K562 (cell line): ENCODE data around the gene ACADM. TPM values are rescaled to one million over a fixed set of nuclear protein-coding genes. Genes with fewer than 3 reads are reported as not detected.

Experiments
- ATAC-seq: fragments of 200-7000 bp; cut with Tn5 transposase; 3 replicates; pipeline ENCODE4 v1.9.1; 2020; ENCODE audit warnings: moderate library complexity
- BruUV-seq: library from RNA; stranded (reverse); fragments of 400-500 nt; replicated peaks from 2 replicates; lab custom pipeline; 2021; lab: Mats Ljungman, UMichigan
- CTCF ChIA-PET: fragments of 300-600 bp; formaldehyde crosslinking; extraction: SDS; loops from one replicate; lab custom pipeline; 2021; ENCODE audit warnings: low intra/inter-chr PET ratio; lab: Yijun Ruan, JAX
- POLR2A ChIA-PET: fragments of 300-600, 350-650 bp; sonication (Branson Sonifier 250); formaldehyde crosslinking; extraction: SDS; loops from one replicate; lab custom pipeline; 2021; ENCODE audit warnings: antibody characterized with exemption, inconsistent platforms; lab: Yijun Ruan, JAX
- DNase-seq, 4 experiments: peaks; one replicate each; pipeline versions ENCODE4 v3.0.0 to v3.0.0-alpha.2; 2011 to 2018; ENCODE audit warnings: low spot score in 3 of 4, mixed read lengths in 3 of 4; ENCODE audit errors: extremely low read depth in 1 of 4
- FAIRE-seq: peaks from 2 replicates; lab custom pipeline; 2011; peaks lifted over from hg19 to GRCh38; lab: Jason Lieb, UNC
- H2AFZ ChIP-seq: 2 replicates; pipeline ENCODE4 v1.6.0; 2011; ENCODE audit warnings: low read depth, low read length, control low read depth, inconsistent platforms
- H3K27ac ChIP-seq: fragments of 200-600 bp; 3 replicates; pipeline ENCODE4 v1.8.0; 2011; ENCODE audit warnings: low read depth, mild to moderate bottlenecking, control low read depth, inconsistent platforms, low read length, moderate library complexity, mixed read lengths; ENCODE audit errors: extremely low read depth
- H3K27me3 ChIP-seq, 2 experiments: fragments of 300-600 bp in 1 of 2; 2 replicates in 1 of 2; 3 replicates in 1 of 2; pipeline versions ENCODE4 v1.6.0 to v1.8.0; 2011; ENCODE audit warnings: inconsistent platforms in 2 of 2, low read length in 2 of 2, mild to moderate bottlenecking in 1 of 2, mixed read lengths in 1 of 2, moderate library complexity in 1 of 2; ENCODE audit not compliant: control insufficient read depth in 2 of 2, insufficient read depth in 2 of 2
- H3K36me3 ChIP-seq: fragments of 300-600 bp; 3 replicates; pipeline ENCODE4 v1.8.0; 2011; ENCODE audit warnings: mild to moderate bottlenecking, low read length, inconsistent platforms; ENCODE audit not compliant: control insufficient read depth, insufficient read depth
- H3K4me1 ChIP-seq, 2 experiments: fragments of 200-600 bp in 1 of 2; replicated peaks in 1 of 2; 2 replicates in 1 of 2; 3 replicates in 1 of 2; pipeline versions ENCODE4 v1.5.1 to v1.8.0; 2011; ENCODE audit warnings: inconsistent platforms in 2 of 2, low read length in 2 of 2, mild to moderate bottlenecking in 1 of 2, mixed read lengths in 1 of 2, moderate library complexity in 1 of 2; ENCODE audit not compliant: control insufficient read depth in 2 of 2, insufficient read depth in 2 of 2
- H3K4me2 ChIP-seq: 2 replicates; pipeline ENCODE4 v1.6.1; 2011; ENCODE audit warnings: low read length, control low read depth, inconsistent platforms, mixed read lengths; ENCODE audit not compliant: insufficient read depth
- H3K4me3 ChIP-seq: fragments of 200-600 bp; sonication (generic), shearing (Covaris generic); 2 replicates; pipeline ENCODE4 v1.5.1; 2016; ENCODE audit warnings: control low read depth, inconsistent platforms
- H3K79me2 ChIP-seq: fragments of 200-600 bp; 3 replicates; pipeline ENCODE4 v1.8.0; 2011; ENCODE audit warnings: low read length, inconsistent platforms; ENCODE audit not compliant: control insufficient read depth, insufficient read depth
- H3K9ac ChIP-seq, 2 experiments: 2 replicates each; pipeline versions ENCODE4 v1.6.0 to v1.6.1; 2011; ENCODE audit warnings: low read depth in 2 of 2, low read length in 2 of 2, control low read depth in 1 of 2, inconsistent platforms in 1 of 2, mild to moderate bottlenecking in 1 of 2, mixed read lengths in 1 of 2; ENCODE audit not compliant: insufficient read depth in 1 of 2
- H3K9me1 ChIP-seq: one replicate; pipeline ENCODE4 v1.6.0; 2011; ENCODE audit warnings: inconsistent platforms, mild to moderate bottlenecking, low read length, moderate library complexity; ENCODE audit not compliant: control insufficient read depth, insufficient read depth
- H3K9me3 ChIP-seq: replicated peaks from 2 replicates; pipeline ENCODE4 v1.5.1; 2011; ENCODE audit warnings: low read depth, low read length, inconsistent platforms; ENCODE audit not compliant: control insufficient read depth, insufficient read depth
- H4K20me1 ChIP-seq: replicated peaks from 2 replicates; pipeline ENCODE4 v1.6.1; 2011; ENCODE audit warnings: low read length, inconsistent platforms, mixed read lengths; ENCODE audit not compliant: control insufficient read depth, insufficient read depth
- ARID2 ChIP-seq: fragments of 450-650 bp; IDR thresholded peaks from 2 replicates; pipeline ENCODE4 v1.6.1; 2017; ENCODE audit warnings: antibody characterized with exemption, mild to moderate bottlenecking
- HNRNPUL1 ChIP-seq: fragments of 200-400 bp; formaldehyde crosslinking; IDR thresholded peaks from 2 replicates; pipeline ENCODE4 v1.6.1; 2017; ENCODE audit warnings: low read length
- JUN ChIP-seq, 2 experiments: sonication (generic) in 1 of 2; formaldehyde crosslinking in 1 of 2; IDR thresholded peaks; 2 replicates each; pipeline versions ENCODE4 v1.6.1 to v1.8.0; 2012 to 2022; ENCODE audit warnings: borderline replicate concordance in 2 of 2, mild to moderate bottlenecking in 2 of 2, improper control_type of control experiment in 1 of 2, low read depth in 1 of 2, low read length in 1 of 2, missing genetic modification reagents in 1 of 2
- JUNB ChIP-seq: fragments of 450-650 bp; formaldehyde crosslinking; conservative IDR thresholded peaks from 2 replicates; pipeline ENCODE4 v1.4.0; 2020; ENCODE audit warnings: mild to moderate bottlenecking
- KHSRP ChIP-seq: fragments of 450-650 bp; IDR thresholded peaks from 2 replicates; pipeline ENCODE4 v1.6.1; 2017
- KLF1 ChIP-seq: fragments of 450-650 bp; IDR thresholded peaks from 2 replicates; pipeline ENCODE4 v1.6.1; 2016; ENCODE audit warnings: missing genetic modification characterization, missing compliant biosample characterization
- LCOR ChIP-seq: sonication (generic); formaldehyde crosslinking; IDR thresholded peaks from 2 replicates; pipeline ENCODE4 v1.8.0; 2022; ENCODE audit warnings: mild to moderate bottlenecking, missing genetic modification reagents
- MED1 ChIP-seq: sonication (generic); formaldehyde crosslinking; IDR thresholded peaks from 2 replicates; pipeline ENCODE4 v1.8.1; 2023; ENCODE audit warnings: missing genetic modification reagents, borderline replicate concordance
- NFIC ChIP-seq: fragments of 450-650 bp; IDR thresholded peaks from 2 replicates; pipeline ENCODE4 v1.6.1; 2017; ENCODE audit warnings: mild to moderate bottlenecking, inconsistent platforms
- NFIX ChIP-seq: fragments of 250-450 bp; sonication (Bioruptor Pico); IDR thresholded peaks from 2 replicates; pipeline ENCODE4 v1.4.0; 2020; ENCODE audit warnings: low read depth, mild to moderate bottlenecking, moderate library complexity
- NR3C1 ChIP-seq: sonication (generic); formaldehyde crosslinking; IDR thresholded peaks from 2 replicates; pipeline ENCODE4 v1.8.1; 2022; ENCODE audit warnings: missing genetic modification reagents
- POLR2H ChIP-seq: IDR thresholded peaks from 2 replicates; pipeline ENCODE4 v1.6.1; 2016; ENCODE audit warnings: missing genetic modification characterization, low read depth, mild to moderate bottlenecking, control low read depth, missing compliant biosample characterization, moderate library complexity
- RAD21 ChIP-seq, 2 experiments: fragments of 250-450 bp in 1 of 2; fragments of 450-650 bp in 1 of 2; sonication (Bioruptor Pico) in 1 of 2; formaldehyde crosslinking in 1 of 2; IDR thresholded peaks in 1 of 2; conservative IDR thresholded peaks in 1 of 2; 2 replicates each; pipeline versions ENCODE4 v1.4.0 to v1.8.0; 2020 to 2022; ENCODE audit warnings: mild to moderate bottlenecking in 2 of 2, moderate library complexity in 1 of 2
- SIRT6 ChIP-seq: IDR thresholded peaks from one replicate; pipeline ENCODE4 v1.6.1; 2012; ENCODE audit warnings: low read depth, mild to moderate bottlenecking, control low read depth, inconsistent platforms, low read length, moderate library complexity
- SMAD1 ChIP-seq: fragments of 150-350 bp; IDR thresholded peaks from 2 replicates; pipeline ENCODE4 v1.6.1; 2014; ENCODE audit warnings: low read length, low read depth; ENCODE audit not compliant: partially characterized antibody
- SMAD3 ChIP-seq: fragments of 450-650 bp; formaldehyde crosslinking; conservative IDR thresholded peaks from 2 replicates; pipeline ENCODE4 v1.4.0; 2020; ENCODE audit warnings: mild to moderate bottlenecking
- STAG1 ChIP-seq: sonication (generic); formaldehyde crosslinking; IDR thresholded peaks from 2 replicates; pipeline ENCODE4 v1.5.0; 2020; ENCODE audit warnings: missing genetic modification reagents, borderline replicate concordance
- TBP ChIP-seq: optimal IDR thresholded peaks from 2 replicates; pipeline ENCODE3; 2011; ENCODE audit warnings: low read depth, low read length, improper control_type of control experiment
- ZNF253 ChIP-seq: fragments of 250-450 bp; sonication (Bioruptor Pico); conservative IDR thresholded peaks from 2 replicates; pipeline ENCODE4 v1.6.1; 2021; ENCODE audit warnings: mild to moderate bottlenecking
- ZNF3 ChIP-seq: fragments of 250-450 bp; sonication (Bioruptor Pico); IDR thresholded peaks from 2 replicates; pipeline ENCODE4 v1.5.0; 2021; ENCODE audit warnings: mild to moderate bottlenecking, moderate library complexity
- ZNF347 ChIP-seq: fragments of 450-650 bp; formaldehyde crosslinking; IDR thresholded peaks from 2 replicates; pipeline ENCODE4 v1.4.0; 2020; ENCODE audit warnings: low read depth, mild to moderate bottlenecking, moderate library complexity
- WGBS: fragments of 100-300 bp; shearing (Covaris generic); methylation state at CpG from one replicate; pipeline ENCODE4 v1.1.6; 2016; ENCODE audit warnings: low coverage, mixed read lengths; ENCODE audit not compliant: insufficient coverage; ENCODE audit errors: missing lambda C conversion rate; 5-methylcytosine and 5-hydroxymethylcytosine counted together
- in situ Hi-C: fragments of 300-500 bp; cut with MboI; formaldehyde crosslinking; loops from 4 replicates; pipeline ENCODE4 v1.15.0; 2018; ENCODE audit warnings: inconsistent platforms, mixed read lengths
- intact Hi-C: fragments of 100-400 bp; cut with micrococcal nuclease; formaldehyde crosslinking; loops from 2 replicates; pipeline ENCODE4 v1.14.2; 2022
- polyA plus RNA-seq, 8 experiments: library from polyadenylated mRNA; depleted of rRNA in 4 of 8; stranded (reverse) in 5 of 8; unstranded in 3 of 8; fragments of >200 nt; fragmentation: Nextera tagmentation in 2 of 8; fragmentation: Illumina TruSeq in 1 of 8; extraction: Ambion mirVana in 2 of 8; extraction: Trizol in 1 of 8; gene quantifications; 2 replicates each; pipeline versions ENCODE4 v1.2.1 to v1.2.3, GENCODE V29; 2011 to 2014; ENCODE audit warnings: inconsistent platforms in 1 of 8, missing spikeins in 1 of 8
- total RNA-seq, 7 experiments: library from RNA; depleted of rRNA in 6 of 7; stranded (reverse); fragments of >200 nt in 6 of 7; fragmentation: Illumina TruSeq in 2 of 7; extraction: Trizol in 2 of 7; gene quantifications; 2 replicates each; pipeline versions ENCODE4 v1.2.1 to v1.2.3, GENCODE V29; 2011 to 2021; ENCODE audit warnings: low replicate concordance in 1 of 7
- TF ChIP-seq, protein P1 (sequence below): fragments of 450-650 bp; IDR thresholded peaks from 2 replicates; pipeline ENCODE4 v1.6.1; 2017; ENCODE audit warnings: mild to moderate bottlenecking, moderate library complexity
- TF ChIP-seq, protein P2 (sequence below): sonication (generic); formaldehyde crosslinking; IDR thresholded peaks from 2 replicates; pipeline ENCODE4 v1.9.0; 2022; ENCODE audit warnings: mild to moderate bottlenecking, missing genetic modification reagents

Gene ACADM
- total and polyA plus RNA-seq, 9 of the 15 experiments (the other 6 are each of a cell fraction or from before 2014, with no cell fraction given), result 82.5 to 156 (median 123) TPM

- in situ Hi-C loops, result no loop called here
- H4K20me1 ChIP-seq, result no peaks in the 10 kb centered on the region
These were observed 4.2 kb upstream of the ACADM start for GRCh38 chr1:75720325-75720724.

More at GRCh38 chr1:75720325-75720724, 4.2 kb upstream of the ACADM start:
- H2AFZ ChIP-seq, result no peak overlapping the region
- TF ChIP-seq SIRT6 (no peak), SMAD3 (CRISPR knock-in tag) (no peak), MED1 (CRISPR knock-in tag) (no peak), NR3C1 (no peak), ARID2 (no peak), TBP (no peak), SMAD1 (peak; percentile 70), KHSRP (no peak), HNRNPUL1 (no peak), POLR2H (tag) (no peak), JUNB (CRISPR knock-in tag) (no peak), NFIC (peak; percentile 99), JUN (IDR thresholded peaks at IDR 0.05; ENCODE audit: borderline replicate concordance, low read depth, low read length) (no peak), JUN (CRISPR knock-in tag; IDR thresholded peaks at IDR 0.05; ENCODE audit: borderline replicate concordance) (no peak), STAG1 (CRISPR knock-in tag) (no peak), ZNF253 (no peak), RAD21 (CRISPR knock-in tag; conservative IDR thresholded peaks at IDR 0.05 in 1 of 2, IDR thresholded peaks at IDR 0.05 in 1 of 2) (no peak), ZNF3 (CRISPR knock-in tag) (no peak), KLF1 (tag) (no peak), LCOR (CRISPR knock-in tag) (no peak), ZNF347 (CRISPR knock-in tag) (no peak), NFIX (CRISPR knock-in tag) (peak; percentile 99)
- TF ChIP-seq, protein P1, sequence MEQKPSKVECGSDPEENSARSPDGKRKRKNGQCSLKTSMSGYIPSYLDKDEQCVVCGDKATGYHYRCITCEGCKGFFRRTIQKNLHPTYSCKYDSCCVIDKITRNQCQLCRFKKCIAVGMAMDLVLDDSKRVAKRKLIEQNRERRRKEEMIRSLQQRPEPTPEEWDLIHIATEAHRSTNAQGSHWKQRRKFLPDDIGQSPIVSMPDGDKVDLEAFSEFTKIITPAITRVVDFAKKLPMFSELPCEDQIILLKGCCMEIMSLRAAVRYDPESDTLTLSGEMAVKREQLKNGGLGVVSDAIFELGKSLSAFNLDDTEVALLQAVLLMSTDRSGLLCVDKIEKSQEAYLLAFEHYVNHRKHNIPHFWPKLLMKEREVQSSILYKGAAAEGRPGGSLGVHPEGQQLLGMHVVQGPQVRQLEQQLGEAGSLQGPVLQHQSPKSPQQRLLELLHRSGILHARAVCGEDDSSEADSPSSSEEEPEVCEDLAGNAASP, result no peak
- TF ChIP-seq, protein P2, sequence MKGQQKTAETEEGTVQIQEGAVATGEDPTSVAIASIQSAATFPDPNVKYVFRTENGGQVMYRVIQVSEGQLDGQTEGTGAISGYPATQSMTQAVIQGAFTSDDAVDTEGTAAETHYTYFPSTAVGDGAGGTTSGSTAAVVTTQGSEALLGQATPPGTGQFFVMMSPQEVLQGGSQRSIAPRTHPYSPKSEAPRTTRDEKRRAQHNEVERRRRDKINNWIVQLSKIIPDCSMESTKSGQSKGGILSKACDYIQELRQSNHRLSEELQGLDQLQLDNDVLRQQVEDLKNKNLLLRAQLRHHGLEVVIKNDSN (CRISPR knock-in tag), result no peak
- H3K27me3 ChIP-seq, result no peaks in the 10 kb centered on the region
- H3K9me3 ChIP-seq, result peaks cover 5% of the 10 kb centered on the region
- no peaks in the 10 kb centered on the region for H3K9me1 ChIP-seq
- H3K4me1 ChIP-seq, result peaks cover 0 to 10% of the 10 kb centered on the region in 2 experiments; a peak in 3 of 5 replicates
- CTCF ChIA-PET, result no interaction called here
- ATAC-seq (no peak), FAIRE-seq (no peak), DNase-seq (no peak)
- WGBS, result 85% methylated on average over 4 of the region's 4 CpGs
- no peak overlapping the region for H3K4me2 ChIP-seq
- H3K4me3 ChIP-seq, result no peak overlapping the region
- H3K27ac ChIP-seq, result no peak overlapping the region
- peaks cover 16% of the 10 kb centered on the region for H3K79me2 ChIP-seq
- no peak overlapping the region for H3K9ac ChIP-seq
- H3K36me3 ChIP-seq, result no peaks in the 10 kb centered on the region
- intact Hi-C loops, result loop anchor here (10.0 kb wide), 1 partner anchor 456 kb away; no protein-coding TSS in a partner anchor
- POLR2A ChIA-PET, result no interaction called here
- BruUV-seq, result no TSS peak
